ENCODE measurements around the gene NPDC1. TPM values are rescaled to one million over a fixed set of nuclear protein-coding genes. Genes with fewer than 3 reads are reported as not detected.

The NPDC1 gene
- total RNA-seq, 8 experiments from 2014 or later = 19.0 to 61.7 (median 30.5) TPM

- H3K4me3 ChIP-seq = no peak overlapping the region
- 80 to 100% methylated on average over 1 of the region's 23 CpGs; no CpG with 5 or more reads in 8 of the 10 experiments for WGBS, 10 experiments
- peaks cover 26 to 27% of the 10 kb centered on the region in 2 donors for H3K4me1 ChIP-seq (replicated peaks in 1 of 2)
- in situ Hi-C loops (cut with MboI; ENCODE audit: low pct_unique_long_range_greater_than_20kb in 2 of 9, low sequenced_read_pairs in 9 of 9, unreplicated experiment in 9 of 9) = no loop called here
- no peak for ATAC-seq (replicated peaks in 6 of 8)
- no peak overlapping the region for H3K27ac ChIP-seq
These were observed 23.3 kb downstream of the NPDC1 start for GRCh38 chr9:137022662-137023008.

GRCh38 chr9:137021979-137022661 is 23.9 kb downstream of the NPDC1 start:
- no peak overlapping the region for H3K4me3 ChIP-seq
- H3K4me1 ChIP-seq (replicated peaks in 1 of 2) = peaks cover 22 to 23% of the 10 kb centered on the region in 2 donors
- WGBS, 10 experiments = 36 to 100% methylated on average over 3 to 9 of the region's 30 CpGs; no CpG with 5 or more reads in 8 of the 10 experiments
- in situ Hi-C loops (cut with MboI; ENCODE audit: low pct_unique_long_range_greater_than_20kb in 2 of 9, low sequenced_read_pairs in 9 of 9, unreplicated experiment in 9 of 9) = no loop called here
- peak in 7 of 8 experiments; percentile 25 to 97 (median 44) for ATAC-seq (replicated peaks in 6 of 8)
- H3K27ac ChIP-seq = no peak overlapping the region

GRCh38 chr9:137021568-137021978 is 24.4 kb downstream of the NPDC1 start:
- H3K27ac ChIP-seq = no peak overlapping the region
- in situ Hi-C loops (cut with MboI; ENCODE audit: low pct_unique_long_range_greater_than_20kb in 2 of 9, low sequenced_read_pairs in 9 of 9, unreplicated experiment in 9 of 9) = no loop called here
- ATAC-seq (replicated peaks in 6 of 8) = peak in 1 of 8 experiments; percentile 11
- H3K4me3 ChIP-seq = no peak overlapping the region
- H3K4me1 ChIP-seq (replicated peaks in 1 of 2) = peaks cover 17% of the 10 kb centered on the region in 2 donors
- 40 to 100% methylated on average over 1 of the region's 6 CpGs; no CpG with 5 or more reads in 8 of the 10 experiments for WGBS, 10 experiments

- no peak for ATAC-seq (replicated peaks in 6 of 8)
- in situ Hi-C loops (cut with MboI; ENCODE audit: low pct_unique_long_range_greater_than_20kb in 2 of 9, low sequenced_read_pairs in 9 of 9, unreplicated experiment in 9 of 9) = no loop called here
- 93 to 100% (median 100%) methylated on average over 1 to 6 of the region's 32 CpGs; no CpG with 5 or more reads in 5 of the 10 experiments for WGBS, 10 experiments
- H3K4me3 ChIP-seq = no peak overlapping the region
- H3K27ac ChIP-seq = no peak overlapping the region
- H3K4me1 ChIP-seq (replicated peaks in 1 of 2) = peaks cover 11% of the 10 kb centered on the region in 2 donors
These were observed 25.0 kb downstream of the NPDC1 start for GRCh38 chr9:137020771-137021567.

- 87 to 100% (median 93%) methylated on average over 1 to 4 of the region's 34 CpGs; no CpG with 5 or more reads in 7 of the 10 experiments for WGBS, 10 experiments
- Histone ChIP-seq H3K27ac (no peak overlapping the region), H3K4me1 (replicated peaks in 1 of 2) (peaks cover 2% of the 10 kb centered on the region in 2 donors), H3K4me3 (no peak overlapping the region)
- in situ Hi-C loops (cut with MboI; ENCODE audit: low pct_unique_long_range_greater_than_20kb in 2 of 9, low sequenced_read_pairs in 9 of 9, unreplicated experiment in 9 of 9) = no loop called here
- no peak for ATAC-seq (replicated peaks in 6 of 8)
These were observed 25.9 kb downstream of the NPDC1 start for GRCh38 chr9:137019891-137020683.

GRCh38 chr9:137018761-137019559 is 27.0 kb downstream of the NPDC1 start:
- no peak for ATAC-seq (replicated peaks in 6 of 8)
- Histone ChIP-seq H3K4me3 (no peak overlapping the region), H3K4me1 (replicated peaks in 1 of 2) (no peaks in the 10 kb centered on the region), H3K27ac (no peak overlapping the region)
- in situ Hi-C loops (cut with MboI; ENCODE audit: low pct_unique_long_range_greater_than_20kb in 2 of 9, low sequenced_read_pairs in 9 of 9, unreplicated experiment in 9 of 9) = no loop called here
- 85 to 100% (median 97%) methylated on average over 2 to 5 of the region's 36 CpGs; no CpG with 5 or more reads in 5 of the 10 experiments for WGBS, 10 experiments

GRCh38 chr9:137017791-137018497 is 28.0 kb downstream of the NPDC1 start:
- ATAC-seq (replicated peaks in 6 of 8) = no peak
- in situ Hi-C loops (cut with MboI; ENCODE audit: low pct_unique_long_range_greater_than_20kb in 2 of 9, low sequenced_read_pairs in 9 of 9, unreplicated experiment in 9 of 9) = no loop called here
- H3K4me3 ChIP-seq = no peak overlapping the region
- H3K27ac ChIP-seq = no peak overlapping the region
- H3K4me1 ChIP-seq (replicated peaks in 1 of 2) = no peaks in the 10 kb centered on the region
- no CpG with 5 or more reads among the region's 45 CpGs for WGBS, 10 experiments

GRCh38 chr9:137017071-137017470 is 28.9 kb downstream of the NPDC1 start:
- ATAC-seq (replicated peaks in 6 of 8) = no peak
- 98 to 100% (median 98%) methylated on average over 3 to 12 of the region's 28 CpGs; no CpG with 5 or more reads in 7 of the 10 experiments for WGBS, 10 experiments

GRCh38 chr9:137016436-137016835 is 29.5 kb downstream of the NPDC1 start:
- WGBS, 10 experiments = 93% methylated on average over 3 of the region's 16 CpGs; no CpG with 5 or more reads in 9 of the 10 experiments
- ATAC-seq (replicated peaks in 6 of 8) = no peak
- in situ Hi-C loops (cut with MboI; ENCODE audit: low pct_unique_long_range_greater_than_20kb in 2 of 9, low sequenced_read_pairs in 9 of 9, unreplicated experiment in 9 of 9) = no loop called here
- H3K4me1 ChIP-seq (replicated peaks in 1 of 2) = no peaks in the 10 kb centered on the region
- no peak overlapping the region for H3K4me3 ChIP-seq
- H3K27ac ChIP-seq = no peak overlapping the region

More at GRCh38 chr9:137017071-137017470, 28.9 kb downstream of the NPDC1 start:
- no peak overlapping the region for H3K4me3 ChIP-seq
- no peak overlapping the region for H3K27ac ChIP-seq
- no peaks in the 10 kb centered on the region for H3K4me1 ChIP-seq (replicated peaks in 1 of 2)
- in situ Hi-C loops (cut with MboI; ENCODE audit: low pct_unique_long_range_greater_than_20kb in 2 of 9, low sequenced_read_pairs in 9 of 9, unreplicated experiment in 9 of 9) = no loop called here

GRCh38 chr9:137015976-137016375 is 30.0 kb downstream of the NPDC1 start:
- Histone ChIP-seq H3K4me3 (no peak overlapping the region), H3K4me1 (replicated peaks in 1 of 2) (no peaks in the 10 kb centered on the region), H3K27ac (no peak overlapping the region)
- 100% methylated on average over 3 of the region's 21 CpGs; no CpG with 5 or more reads in 9 of the 10 experiments for WGBS, 10 experiments
- in situ Hi-C loops (cut with MboI; ENCODE audit: low pct_unique_long_range_greater_than_20kb in 2 of 9, low sequenced_read_pairs in 9 of 9, unreplicated experiment in 9 of 9) = no loop called here
- ATAC-seq (replicated peaks in 6 of 8) = no peak

GRCh38 chr9:137015540-137015930 is 30.4 kb downstream of the NPDC1 start:
- H3K27ac ChIP-seq = no peak overlapping the region
- 98% methylated on average over 8 of the region's 25 CpGs; no CpG with 5 or more reads in 9 of the 10 experiments for WGBS, 10 experiments
- ATAC-seq (replicated peaks in 6 of 8) = no peak

More at GRCh38 chr9:137015540-137015930, 30.4 kb downstream of the NPDC1 start:
- in situ Hi-C loops (cut with MboI; ENCODE audit: low pct_unique_long_range_greater_than_20kb in 2 of 9, low sequenced_read_pairs in 9 of 9, unreplicated experiment in 9 of 9) = no loop called here
- no peaks in the 10 kb centered on the region for H3K4me1 ChIP-seq (replicated peaks in 1 of 2)
- no peak overlapping the region for H3K4me3 ChIP-seq

All from motor neuron (in vitro differentiated cells).